ENCODE measurements around the gene PDE6H.

DNA sequence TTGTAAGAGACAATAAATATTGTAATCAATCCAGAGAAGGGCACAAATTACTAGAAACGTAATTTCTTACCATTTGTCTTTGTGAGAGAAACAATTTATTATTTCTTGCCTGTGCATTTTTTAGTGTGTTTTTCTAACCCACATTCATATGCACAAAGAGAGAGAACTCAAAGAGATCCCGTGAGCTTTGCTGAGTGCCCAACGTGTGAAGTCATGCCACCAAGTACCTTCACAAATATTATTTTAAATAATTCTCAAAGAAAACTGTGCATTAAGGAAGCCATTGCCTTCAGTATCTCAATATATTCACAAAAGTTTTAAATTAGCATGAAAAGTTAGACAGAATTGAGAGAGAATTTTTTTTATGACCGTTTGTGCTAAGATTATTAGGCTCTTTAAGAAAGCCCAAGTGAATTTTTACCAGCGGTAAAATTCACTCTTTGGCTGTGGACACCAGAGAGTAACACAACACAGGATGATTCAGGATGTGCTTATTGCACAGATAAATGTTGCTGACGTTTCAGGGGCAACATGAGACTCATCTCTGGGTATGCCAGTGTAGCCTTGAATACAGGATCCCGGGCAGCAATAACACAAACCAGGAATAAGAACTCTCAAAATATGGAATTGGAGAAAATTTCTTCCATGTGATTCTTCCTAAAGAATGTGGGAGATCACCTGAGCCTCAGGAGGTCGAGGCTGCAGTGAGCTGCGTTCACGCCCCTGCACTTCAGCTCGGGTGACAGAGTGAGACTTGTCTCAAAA is 14.3 kb upstream of the PDE6H start:
- TF ChIP-seq POLR2A (IDR thresholded peaks at IDR 0.05), result no peak
- TF ChIP-seq, protein P1, sequence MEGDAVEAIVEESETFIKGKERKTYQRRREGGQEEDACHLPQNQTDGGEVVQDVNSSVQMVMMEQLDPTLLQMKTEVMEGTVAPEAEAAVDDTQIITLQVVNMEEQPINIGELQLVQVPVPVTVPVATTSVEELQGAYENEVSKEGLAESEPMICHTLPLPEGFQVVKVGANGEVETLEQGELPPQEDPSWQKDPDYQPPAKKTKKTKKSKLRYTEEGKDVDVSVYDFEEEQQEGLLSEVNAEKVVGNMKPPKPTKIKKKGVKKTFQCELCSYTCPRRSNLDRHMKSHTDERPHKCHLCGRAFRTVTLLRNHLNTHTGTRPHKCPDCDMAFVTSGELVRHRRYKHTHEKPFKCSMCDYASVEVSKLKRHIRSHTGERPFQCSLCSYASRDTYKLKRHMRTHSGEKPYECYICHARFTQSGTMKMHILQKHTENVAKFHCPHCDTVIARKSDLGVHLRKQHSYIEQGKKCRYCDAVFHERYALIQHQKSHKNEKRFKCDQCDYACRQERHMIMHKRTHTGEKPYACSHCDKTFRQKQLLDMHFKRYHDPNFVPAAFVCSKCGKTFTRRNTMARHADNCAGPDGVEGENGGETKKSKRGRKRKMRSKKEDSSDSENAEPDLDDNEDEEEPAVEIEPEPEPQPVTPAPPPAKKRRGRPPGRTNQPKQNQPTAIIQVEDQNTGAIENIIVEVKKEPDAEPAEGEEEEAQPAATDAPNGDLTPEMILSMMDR (IDR thresholded peaks at IDR 0.05), result no peak

All from gastroesophageal sphincter (tissue), 3 donors.